Limb (tissue), 2 donors: ENCODE data around the gene EXOSC3.
"Not testable (repeated sequence)": the region's sequence is repeated elsewhere in the genome, so short reads cannot be mapped to it uniquely, and the experiment has no call there.

ENCODE experiments used
- DNase-seq, 2 donors: peaks; one replicate each; pipeline ENCODE4 v3.0.0-alpha.2; 2016; ENCODE audit errors: extremely low spot score in 2 of 2

EXOSC3 gene

DNA sequence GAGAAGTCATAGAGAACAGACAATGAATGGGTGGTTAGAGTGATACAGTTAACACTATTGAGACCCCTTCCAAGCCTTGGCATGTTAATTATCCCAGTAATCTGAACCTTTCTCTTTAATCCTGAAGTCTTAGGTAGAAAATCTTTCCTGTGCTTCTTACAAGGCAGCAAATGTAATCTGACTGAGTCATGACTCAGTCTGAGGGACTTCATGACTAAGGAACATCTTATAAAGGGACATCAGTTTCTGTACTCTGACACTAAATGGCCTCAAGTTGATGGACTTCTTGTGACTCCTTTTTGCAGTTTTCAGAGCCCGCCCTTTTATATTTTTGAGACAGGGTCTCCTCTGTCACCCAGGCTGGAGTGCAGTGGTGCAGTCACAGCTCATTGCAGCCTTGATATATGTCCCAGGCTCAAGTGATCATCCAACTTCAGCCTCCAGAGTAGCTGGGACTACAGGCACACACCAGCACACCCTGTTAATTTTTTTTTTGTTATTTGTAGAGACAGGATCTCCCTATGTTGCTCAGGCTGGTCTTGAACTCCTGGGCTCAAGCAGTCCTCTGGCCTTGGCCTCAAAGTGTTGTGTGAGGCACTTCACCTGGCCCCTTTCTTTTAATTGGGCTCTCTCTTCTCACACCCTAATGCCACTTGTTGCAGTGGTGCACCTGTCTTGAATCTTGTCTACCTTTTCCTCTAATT, 9.5 kb downstream of the EXOSC3 start:
- no peak for DNase-seq

DNA sequence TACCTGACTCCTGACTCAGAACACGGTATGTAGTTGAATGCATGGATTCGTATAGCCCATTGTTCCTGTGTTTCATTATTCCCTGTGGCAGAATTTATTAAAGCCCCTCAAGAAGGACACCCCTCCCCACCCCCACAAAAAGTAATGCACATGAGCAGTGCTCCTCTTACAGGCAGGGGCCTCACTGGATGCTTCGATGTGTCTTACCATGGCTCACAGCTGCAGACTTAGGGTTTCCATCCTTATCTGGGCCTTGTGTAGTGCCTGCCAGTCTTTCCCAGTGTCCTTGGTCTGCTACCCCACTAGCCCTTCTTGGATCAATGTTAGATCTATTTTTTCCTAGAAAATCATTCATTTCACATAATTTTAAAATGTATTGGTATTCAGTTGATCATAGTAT, 14.9 kb downstream of the EXOSC3 start:
- DNase-seq: no peak

DNA sequence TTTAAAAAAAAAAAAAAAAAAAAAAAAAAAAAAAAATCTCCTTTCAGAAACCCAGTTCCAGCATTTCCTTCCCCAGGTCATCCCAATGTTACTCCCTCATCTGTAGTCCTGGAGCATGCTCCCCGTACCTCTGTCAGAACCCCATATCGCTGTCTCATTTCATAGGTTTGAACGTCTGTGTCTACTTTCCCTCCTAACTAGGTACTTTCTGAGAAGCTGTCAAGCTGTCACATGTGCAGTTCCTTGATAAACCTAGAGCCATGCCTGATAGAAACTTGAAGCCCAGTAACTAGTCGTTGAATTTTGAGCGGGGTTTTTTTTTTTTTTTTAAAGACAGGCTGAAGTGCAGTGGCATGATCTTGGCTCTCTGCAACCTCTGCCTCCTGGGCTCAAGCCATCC, 15.6 kb downstream of the EXOSC3 start:
- no peak for DNase-seq

DNA sequence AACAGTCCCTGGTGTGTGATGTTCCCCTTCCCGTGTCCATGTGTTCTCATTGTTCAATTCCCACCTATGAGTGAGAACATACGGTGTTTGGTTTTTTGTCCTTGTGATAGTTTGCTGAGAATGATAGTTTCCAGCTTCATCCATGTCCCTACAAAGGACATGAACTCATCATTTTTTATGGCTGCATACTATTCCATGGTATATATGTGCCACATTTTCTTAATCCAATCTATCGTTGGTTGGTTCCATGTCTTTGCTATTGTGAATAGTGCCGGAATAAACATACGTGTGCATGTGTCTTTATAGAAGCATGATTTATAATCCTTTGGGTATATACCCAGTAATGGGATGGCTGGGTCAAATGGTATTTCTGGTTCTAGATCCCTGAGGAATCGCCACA, 19.6 kb downstream of the EXOSC3 start:
- DNase-seq: not testable (repeated sequence)

DNA sequence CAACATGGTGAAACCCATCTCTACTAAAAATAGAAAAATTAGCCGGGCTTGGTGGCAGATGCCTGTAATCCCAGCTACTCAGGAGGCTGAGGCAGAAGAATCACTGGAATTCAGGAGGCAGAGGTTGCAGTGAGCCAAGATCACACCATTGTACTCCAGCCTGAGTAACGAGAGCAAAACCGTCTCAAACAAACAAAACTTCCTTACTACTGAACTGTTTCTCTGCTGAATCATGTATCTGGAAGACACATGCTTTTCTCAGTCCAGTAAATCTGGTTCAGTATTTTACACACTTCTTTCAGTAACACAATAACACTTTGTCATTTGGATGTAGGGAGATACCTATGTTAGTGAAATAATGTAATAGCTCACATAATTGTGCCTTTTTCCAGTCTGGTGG, 23.4 kb downstream of the EXOSC3 start:
- no peak for DNase-seq

DNA sequence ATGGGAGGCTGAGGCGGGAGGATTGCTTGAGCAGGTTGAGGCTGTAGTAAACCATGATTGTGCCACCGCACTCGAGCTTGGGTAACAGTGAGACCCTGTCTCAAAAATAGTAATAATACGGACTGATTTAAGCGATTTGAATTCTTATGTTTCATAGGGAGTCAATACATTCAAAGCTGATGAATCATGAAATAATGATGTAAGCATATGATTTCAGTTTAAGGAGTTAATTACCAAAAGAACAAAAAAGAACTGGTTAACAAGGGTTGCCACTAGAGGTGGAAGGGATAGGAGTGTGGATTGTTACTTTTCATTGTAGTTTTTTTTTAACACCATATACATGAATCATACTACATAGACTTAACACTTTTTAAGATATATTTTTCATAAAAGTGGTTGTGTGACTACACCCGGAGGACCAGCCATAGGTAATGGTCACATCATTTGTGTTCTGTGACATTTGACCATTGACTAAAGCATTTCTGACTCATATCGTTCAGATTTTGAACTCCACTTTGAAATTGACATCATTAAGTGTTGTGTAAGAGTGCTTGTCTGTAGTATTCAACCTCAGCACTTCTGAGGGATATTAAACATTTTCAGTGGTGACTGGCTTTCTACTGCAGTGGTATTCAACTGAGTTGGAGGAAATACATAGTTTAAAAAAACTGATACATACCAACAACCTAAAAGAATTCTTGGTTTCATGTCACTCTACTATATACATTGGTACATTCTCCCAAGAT, 24.3 kb downstream of the EXOSC3 start:
- no peak for DNase-seq

- DNase-seq: no peak
Measured at GRCh38 chr9:37758747-37759146, 26.1 kb downstream of the EXOSC3 start.

DNA sequence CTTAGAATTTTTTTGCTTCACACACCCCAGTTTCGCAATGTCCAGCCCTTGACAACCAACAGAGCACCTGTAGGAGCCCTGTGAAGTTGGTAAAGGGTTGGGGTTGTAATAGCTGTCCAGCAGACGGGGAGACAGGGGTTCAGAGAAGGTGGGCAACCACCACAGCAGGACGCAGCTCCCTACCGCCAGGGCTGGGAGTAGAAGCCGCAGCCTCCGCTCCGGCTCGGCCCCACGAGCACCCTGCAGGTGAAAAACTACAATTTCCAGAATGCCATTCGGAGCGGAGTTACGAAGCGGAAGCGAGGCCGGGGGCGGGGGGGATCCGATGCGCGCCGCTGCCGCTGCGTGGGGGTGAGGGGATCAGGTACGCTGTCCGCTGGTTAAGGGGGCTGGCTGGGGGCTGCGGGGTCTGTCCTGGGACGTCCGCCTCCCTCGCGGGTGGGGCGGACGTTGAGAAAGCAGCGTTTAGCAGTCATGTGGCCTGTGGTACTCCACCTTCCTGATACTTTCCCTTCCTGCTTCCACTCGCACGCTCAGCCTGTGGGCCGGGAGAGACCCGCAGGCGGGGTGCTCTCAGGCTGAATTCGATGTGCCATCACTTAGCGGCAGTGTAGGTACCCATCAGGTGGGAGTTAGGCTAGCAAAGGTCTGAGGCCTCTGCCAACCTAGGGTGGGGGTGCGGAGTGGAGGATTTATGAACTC, 31.2 kb downstream of the EXOSC3 start, which contains the start of gene TRMT10B:
Gene TRMT10B (plus strand): TSS at position 317 of the 702 bp plus-strand sequence. CDS start 8,127 bp downstream, outside the sequence.
- peak; percentile 78 to 88 for DNase-seq

DNA sequence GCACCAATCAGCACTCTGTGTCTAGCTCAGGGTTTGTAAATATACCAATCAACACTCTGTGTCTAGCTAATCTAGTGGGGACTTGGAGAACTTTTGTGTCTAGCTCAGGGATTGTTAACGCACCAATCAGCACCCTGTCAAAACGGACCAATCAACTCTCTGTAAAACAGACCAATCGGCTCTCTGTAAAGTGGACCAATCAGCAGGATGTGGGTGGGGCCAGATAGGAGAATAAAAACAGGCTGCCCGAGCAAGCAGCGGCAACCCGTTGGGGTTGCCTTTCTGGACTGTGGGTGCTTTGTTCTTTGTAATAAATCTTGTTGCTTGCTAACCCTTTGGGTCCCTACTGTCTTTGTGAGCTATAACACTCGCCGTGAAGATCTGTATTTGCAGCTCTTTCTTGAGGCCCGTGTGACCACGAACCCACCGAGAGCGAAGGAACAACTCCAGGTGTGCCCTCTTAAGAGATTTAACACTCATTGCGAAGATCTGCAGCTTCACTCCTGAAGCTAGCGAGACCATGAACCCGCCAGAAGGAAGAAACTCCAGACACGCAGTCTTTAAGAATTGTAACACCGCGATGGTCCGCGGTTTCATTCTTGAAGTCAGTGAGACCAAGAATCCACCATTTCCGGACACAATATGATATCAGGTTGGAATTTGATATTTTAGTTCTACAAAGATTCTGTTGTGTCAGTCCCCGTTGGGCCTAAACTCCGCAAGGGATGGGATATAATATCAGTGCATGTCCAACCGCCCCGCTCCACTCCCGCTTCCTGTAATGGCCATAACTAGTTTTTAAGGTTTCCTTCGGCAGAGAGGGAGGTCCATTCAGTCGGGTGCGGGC, 32.0 kb downstream of the EXOSC3 start:
- DNase-seq: no peak

DNA sequence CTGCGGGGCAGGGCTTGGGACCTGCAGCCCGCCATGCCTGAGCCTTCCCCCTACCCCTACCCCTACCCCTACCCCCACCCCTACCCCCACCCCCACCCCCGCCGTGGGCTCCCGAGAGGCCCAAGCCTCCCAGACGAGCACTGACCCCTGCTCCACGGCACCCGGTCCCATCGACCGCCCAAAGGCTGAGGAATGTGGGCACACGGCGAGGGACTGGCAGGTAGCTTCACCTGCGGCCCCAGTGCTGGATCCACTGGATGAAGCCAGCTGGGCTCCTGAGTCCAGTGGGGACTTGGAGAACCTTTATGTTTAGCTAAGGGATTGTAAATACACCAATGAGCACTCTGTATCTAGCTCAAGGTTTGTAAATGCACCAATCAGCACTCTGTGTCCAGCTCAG, 32.8 kb downstream of the EXOSC3 start:
- DNase-seq: not testable (repeated sequence)

DNA sequence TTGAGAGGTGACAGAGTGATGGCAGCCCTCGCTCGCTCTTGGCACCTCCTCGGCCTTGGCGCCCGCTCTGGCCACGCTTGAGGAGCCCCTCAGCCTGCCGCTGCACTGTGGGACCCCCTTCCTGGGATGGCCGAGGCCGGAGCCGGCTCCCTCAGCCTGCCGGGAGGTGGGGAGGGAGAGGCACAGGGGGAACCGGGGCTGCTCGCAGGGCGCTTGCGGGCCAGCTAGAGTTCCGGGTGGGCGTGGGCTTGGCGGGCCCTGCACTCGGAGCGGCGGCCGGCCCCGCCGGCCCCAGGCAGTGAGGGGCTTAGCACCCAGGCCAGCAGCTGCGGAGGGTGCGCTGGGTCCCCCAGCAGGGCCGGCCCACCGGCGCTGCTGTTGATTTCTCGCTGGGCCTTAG, 33.2 kb downstream of the EXOSC3 start:
- DNase-seq: not testable (repeated sequence)

DNA sequence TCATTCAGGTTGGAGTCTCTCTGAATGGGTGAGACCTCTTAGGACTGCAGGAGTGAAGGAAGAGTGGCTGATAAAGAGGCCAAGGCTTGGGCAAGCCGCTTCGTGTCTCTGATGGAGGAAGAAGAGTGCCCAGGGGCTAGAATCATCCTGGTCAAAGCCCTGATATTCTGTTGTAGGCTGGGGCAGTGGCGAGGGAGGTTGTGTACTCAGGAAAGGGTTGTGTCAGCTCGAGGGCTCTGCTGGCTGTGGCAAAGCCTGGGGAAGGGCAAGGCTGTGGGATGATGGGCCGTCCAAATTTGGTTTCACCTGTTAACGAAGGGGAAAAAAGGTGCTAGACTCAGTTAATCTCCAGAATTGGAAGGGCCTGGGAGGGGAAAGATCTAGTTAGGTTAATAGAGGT, 33.7 kb downstream of the EXOSC3 start:
- DNase-seq: no peak

DNA sequence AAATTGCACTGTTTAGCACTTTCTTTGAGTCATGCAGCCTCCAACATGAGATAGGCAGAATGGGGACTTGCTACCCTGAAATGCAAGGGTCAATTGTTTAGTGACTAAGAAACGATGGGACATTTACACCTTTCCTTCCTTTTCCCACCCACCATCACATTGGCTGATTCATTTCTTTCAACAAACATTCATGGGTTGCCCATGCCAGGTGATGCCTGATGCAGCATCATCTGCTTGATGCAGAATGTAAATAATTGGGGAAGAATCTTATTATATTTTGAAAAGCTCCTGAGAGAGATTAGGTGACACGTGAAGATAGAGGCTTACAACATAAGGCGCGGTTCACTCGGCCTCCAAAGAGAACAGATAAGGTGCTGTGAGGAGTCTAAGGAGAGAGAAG, 35.7 kb downstream of the EXOSC3 start:
- no peak for DNase-seq

GRCh38 chr9:37747271-37747753, 37.6 kb downstream of the EXOSC3 start:
- peak; percentile 58 to 60 for DNase-seq

DNA sequence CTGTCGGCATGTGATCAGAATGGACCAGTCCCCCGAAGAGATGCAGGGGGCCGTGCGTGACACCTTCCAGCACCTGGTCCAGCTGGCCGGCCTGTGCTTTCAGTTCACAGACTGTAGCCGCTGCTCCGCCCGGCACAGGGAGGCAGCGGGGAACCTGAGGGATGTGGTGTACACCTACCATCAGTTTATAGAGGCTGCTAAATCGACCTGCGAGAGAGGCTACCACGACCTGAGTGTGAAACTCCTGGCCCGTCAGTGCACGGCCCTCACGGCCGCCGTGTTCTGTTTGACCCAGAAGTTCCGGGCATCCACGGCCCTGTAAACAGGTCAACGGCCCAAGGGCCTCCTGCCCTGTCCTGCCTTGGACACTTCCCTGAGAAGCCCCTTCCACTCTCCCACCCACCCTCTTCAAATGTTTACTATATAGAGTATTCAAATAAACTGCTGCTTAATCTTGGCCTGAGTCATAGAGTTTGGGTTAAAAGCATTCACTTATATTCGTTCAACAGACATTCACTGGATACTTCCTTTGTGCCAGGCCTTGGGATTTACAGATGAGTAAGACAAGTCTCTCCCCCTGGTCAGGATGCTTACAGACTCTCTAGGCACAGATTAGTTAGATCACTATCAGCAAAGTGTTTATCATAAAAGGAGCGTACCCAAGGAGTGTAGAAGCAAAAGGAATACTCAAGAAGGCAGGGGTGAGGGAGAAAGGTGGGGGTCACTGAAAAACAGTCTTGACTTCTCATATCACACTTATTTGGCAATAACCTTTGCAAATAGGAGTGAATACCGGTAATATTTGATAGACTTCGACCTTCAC, 38.2 kb downstream of the EXOSC3 start:
- no peak for DNase-seq

GRCh38 chr9:37745970-37746369, 38.9 kb downstream of the EXOSC3 start:
- no peak for DNase-seq

DNA sequence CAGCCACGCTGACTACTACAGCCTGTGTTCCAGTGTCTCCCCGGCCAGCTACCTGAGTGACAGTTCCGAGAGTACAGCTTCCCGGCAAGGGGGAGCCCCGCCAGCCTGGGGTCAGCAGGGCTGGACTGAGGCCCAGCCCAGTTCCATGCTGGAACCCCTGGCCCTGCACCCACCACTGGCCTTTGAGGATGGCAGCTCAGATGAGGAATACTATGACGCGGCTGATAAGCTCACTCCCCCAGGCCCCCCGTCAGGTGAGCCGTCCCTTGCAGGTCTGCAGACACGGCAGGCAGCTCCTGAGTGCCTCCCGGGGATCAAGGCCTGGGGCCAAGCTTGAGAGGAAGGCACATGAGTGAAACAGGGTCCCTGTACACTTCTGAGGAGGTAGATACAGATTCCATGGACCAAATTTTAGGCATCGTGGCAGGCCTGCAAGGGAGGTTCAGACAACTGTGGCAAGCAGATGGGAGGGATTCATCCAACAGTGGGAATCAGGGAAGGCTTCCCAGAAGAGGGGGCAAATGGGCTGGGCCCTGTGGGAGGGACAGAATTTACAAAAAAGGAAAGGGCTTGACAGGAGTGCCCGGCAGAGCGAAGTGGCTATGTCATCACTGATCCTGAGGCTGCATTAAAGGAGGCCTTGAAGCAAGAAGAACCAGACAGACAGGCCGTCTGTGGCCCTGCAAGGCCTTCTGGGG, 44.1 kb downstream of the EXOSC3 start:
- DNase-seq: no peak

DNA sequence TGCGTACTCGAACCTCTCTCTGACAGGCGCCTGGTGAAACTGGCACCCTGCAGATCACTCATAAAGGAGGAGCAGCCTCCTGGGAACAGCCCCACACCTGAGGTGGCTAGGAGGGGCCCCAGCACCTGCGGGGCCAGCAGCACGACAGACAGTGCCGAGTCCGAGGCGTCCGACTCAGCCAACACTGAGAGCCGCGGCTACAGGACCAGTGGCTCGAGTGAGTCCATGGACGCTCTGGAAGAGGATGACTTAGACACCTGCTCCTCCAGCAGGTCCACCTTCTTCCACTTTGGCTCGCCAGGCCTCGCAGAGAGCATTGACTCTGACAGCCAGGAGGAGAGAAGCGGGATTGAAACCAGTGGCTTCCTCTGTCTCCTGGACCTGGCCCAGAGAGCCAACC, 44.7 kb downstream of the EXOSC3 start:
- DNase-seq: no peak

- DNase-seq: no peak
Measured at GRCh38 chr9:37739222-37739621, 45.6 kb downstream of the EXOSC3 start.

DNA sequence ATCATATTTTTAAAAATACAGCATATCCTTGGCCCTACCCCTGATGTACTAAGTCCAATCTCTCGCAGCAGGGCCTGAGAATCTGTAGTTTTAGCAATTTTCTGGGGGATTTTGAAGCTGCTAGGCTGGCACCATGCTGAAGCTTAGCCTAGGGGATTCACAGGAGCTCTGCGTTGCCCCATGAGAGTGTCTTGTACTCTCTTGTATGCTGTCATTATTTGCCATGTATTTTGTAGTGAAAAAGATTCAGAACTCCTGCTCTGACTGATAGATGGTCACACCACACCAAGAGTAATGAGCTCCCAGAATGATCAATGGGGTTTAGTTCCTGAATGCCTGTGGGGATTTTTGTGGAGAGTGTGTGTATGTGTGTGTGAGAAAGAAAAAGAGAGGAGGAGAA, 51.9 kb downstream of the EXOSC3 start:
- DNase-seq: no peak
